GM12875 (cell line): Measurements from ENCODE around the gene CTU2.

ENCODE experiments used
- H3K4me3 ChIP-seq: one replicate; pipeline ENCODE4 v1.5.1; 2011; ENCODE audit warnings: low read depth, low read length, control low read depth
- TF ChIP-seq, protein P1 (sequence below): IDR thresholded peaks from 2 replicates; pipeline ENCODE4 v1.5.1; 2011; ENCODE audit warnings: low read depth, mild to moderate bottlenecking, control low read depth, inconsistent platforms, low read length, moderate library complexity, borderline replicate concordance; ENCODE audit not compliant: insufficient read depth

CTU2 gene

DNA sequence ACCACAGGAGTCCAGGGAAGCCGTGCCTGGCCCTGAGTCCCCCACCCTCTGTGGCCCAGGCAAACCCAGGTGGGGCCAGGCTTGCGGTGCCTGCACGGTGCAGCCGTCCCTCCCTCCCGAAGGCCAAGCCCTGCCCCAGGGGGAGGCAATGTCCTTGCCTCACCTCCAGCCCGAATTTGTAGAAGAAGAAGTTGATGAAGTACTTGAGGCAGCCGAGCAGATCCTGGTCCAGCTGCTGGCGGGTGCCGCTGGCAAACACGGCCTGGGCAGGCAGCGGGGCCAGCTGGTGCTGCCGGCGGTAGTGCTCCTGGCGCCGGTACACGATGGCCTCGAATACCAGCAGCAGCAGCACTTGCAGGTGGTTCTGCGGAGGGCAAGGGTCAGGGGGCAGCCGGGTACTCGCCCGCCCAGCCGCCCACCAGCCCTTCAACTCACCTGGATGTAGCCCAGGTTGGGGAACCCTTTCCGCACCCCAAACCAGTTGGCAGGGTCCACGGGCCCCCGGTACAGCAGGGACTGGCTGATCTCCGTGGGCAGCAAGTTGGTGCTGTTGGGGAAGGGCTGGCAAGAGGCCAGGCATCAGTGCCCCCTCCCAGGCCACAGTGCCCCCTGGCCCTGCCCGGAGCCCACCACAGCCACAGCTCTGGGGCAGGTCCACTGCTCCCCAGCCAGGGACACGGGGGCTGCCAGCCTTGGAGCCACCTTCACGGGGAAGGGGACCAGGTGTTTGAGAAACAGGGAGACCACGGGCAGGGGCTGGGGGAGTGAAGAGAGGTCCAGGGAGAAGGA is 26.1 kb downstream of the CTU2 start:
- no peak overlapping the region for H3K4me3 ChIP-seq
- TF ChIP-seq, protein P1, sequence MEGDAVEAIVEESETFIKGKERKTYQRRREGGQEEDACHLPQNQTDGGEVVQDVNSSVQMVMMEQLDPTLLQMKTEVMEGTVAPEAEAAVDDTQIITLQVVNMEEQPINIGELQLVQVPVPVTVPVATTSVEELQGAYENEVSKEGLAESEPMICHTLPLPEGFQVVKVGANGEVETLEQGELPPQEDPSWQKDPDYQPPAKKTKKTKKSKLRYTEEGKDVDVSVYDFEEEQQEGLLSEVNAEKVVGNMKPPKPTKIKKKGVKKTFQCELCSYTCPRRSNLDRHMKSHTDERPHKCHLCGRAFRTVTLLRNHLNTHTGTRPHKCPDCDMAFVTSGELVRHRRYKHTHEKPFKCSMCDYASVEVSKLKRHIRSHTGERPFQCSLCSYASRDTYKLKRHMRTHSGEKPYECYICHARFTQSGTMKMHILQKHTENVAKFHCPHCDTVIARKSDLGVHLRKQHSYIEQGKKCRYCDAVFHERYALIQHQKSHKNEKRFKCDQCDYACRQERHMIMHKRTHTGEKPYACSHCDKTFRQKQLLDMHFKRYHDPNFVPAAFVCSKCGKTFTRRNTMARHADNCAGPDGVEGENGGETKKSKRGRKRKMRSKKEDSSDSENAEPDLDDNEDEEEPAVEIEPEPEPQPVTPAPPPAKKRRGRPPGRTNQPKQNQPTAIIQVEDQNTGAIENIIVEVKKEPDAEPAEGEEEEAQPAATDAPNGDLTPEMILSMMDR = no peak

- H3K4me3 ChIP-seq = no peak overlapping the region
- TF ChIP-seq, protein P1 = no peak
Measured at GRCh38 chr16:88732961-88733294, 26.6 kb downstream of the CTU2 start.

- TF ChIP-seq, protein P1 = no peak
- no peak overlapping the region for H3K4me3 ChIP-seq
Measured at GRCh38 chr16:88733630-88734360, 27.5 kb downstream of the CTU2 start.

DNA sequence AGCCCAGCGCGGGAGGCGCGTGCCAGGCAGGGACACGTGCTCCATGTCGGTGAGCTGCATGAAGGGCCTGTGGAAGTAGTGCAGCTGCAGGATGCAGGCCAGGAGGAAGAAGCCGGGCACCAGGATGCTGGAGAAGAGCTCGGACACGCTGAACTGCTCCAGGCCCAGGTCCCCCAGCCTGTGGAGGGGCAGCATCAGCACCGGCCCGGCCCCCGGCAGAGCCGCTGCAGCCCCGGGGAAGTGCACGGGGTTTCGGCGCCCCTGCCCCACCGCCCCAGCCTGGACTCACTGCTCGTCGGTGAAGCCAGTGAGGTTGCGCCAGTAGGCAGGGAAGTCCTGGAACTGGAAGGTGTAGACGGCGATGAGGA is 28.0 kb downstream of the CTU2 start:
- H3K4me3 ChIP-seq = no peak overlapping the region
- TF ChIP-seq, protein P1 = no peak

GRCh38 chr16:88735121-88735520 is 28.8 kb downstream of the CTU2 start:
- H3K4me3 ChIP-seq = no peak overlapping the region
- TF ChIP-seq, protein P1 = no peak

DNA sequence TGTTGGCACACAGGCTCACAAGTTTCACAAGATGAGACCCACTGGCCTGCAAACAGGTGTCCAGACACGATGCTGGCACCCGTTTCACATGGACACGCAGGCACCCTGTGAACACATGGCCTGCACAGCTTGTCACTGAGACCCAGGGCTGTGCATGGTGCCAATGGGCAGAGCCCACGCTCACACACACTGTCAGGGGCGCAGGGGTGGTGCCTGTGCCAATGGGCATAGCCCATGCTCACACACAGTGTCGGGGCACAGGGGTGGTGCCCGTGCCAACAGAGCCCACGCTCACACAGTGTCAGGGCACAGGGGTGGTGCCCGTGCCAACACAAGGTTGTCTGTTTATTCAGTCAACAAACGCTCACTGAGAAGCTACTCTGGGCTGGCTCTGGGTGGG is 29.3 kb downstream of the CTU2 start:
- TF ChIP-seq, protein P1 = no peak
- H3K4me3 ChIP-seq = no peak overlapping the region

GRCh38 chr16:88736088-88736487 is 29.8 kb downstream of the CTU2 start:
- TF ChIP-seq, protein P1 = no peak

More at GRCh38 chr16:88736088-88736487, 29.8 kb downstream of the CTU2 start:
- H3K4me3 ChIP-seq = no peak overlapping the region
